T-helper 2 cell treated with Interferon-gamma antibody and Interleukin-4, amounts not matched to agents 5 μg/mL and 100 μg/mL, for 36 hours (primary cell): Measurements from ENCODE around the gene TTC33.
A peak's percentile ranks its signal among the peaks of the same experiment; 100 is the strongest.
"Not testable (repeated sequence)": the region's sequence is repeated elsewhere in the genome, so short reads cannot be mapped to it uniquely, and the experiment has no call there.

Experiments
- DNase-seq: peaks from one replicate; pipeline ENCODE4 v3.0.0; 2021; ENCODE audit warnings: low spot score
- H3K27ac Mint-ChIP-seq: one replicate; pipeline ENCODE4 v1.8.0; 2021; ENCODE audit warnings: mild to moderate bottlenecking, mixed read lengths
- H3K27me3 Mint-ChIP-seq: one replicate; pipeline ENCODE4 v1.8.0; 2021; ENCODE audit warnings: low read depth, mixed read lengths
- H3K36me3 Mint-ChIP-seq: one replicate; pipeline ENCODE4 v1.8.0; 2021; ENCODE audit warnings: low read depth, mixed read lengths
- H3K4me1 Mint-ChIP-seq: one replicate; pipeline ENCODE4 v1.8.0; 2021; ENCODE audit warnings: low read depth, mixed read lengths
- H3K4me3 Mint-ChIP-seq: one replicate; pipeline ENCODE4 v1.8.0; 2022; ENCODE audit warnings: mild to moderate bottlenecking, moderate library complexity, mixed read lengths
- H3K9me3 Mint-ChIP-seq: one replicate; pipeline ENCODE4 v1.8.0; 2021; ENCODE audit warnings: mixed read lengths

Gene TTC33

DNA sequence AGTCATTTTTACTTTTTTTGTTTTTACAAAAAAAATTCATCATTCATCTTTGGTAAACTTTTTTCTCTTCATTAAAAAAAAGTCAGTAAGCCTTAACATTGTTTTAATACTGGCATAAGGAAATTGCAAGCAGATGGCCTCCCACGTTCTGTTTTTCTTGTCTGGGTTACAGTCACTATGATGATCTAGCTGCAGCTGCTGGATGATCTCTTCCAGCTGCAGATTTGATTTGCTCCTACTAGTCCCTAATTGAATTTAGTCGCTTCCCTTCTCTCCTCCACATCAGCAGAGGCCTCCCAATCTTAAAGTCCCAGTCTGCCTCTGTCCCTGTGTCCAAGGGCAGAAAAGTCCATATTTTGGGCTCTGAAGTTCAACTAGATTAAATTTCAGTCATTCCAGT lies 182.8 kb downstream of the TTC33 start:
- Mint-ChIP-seq H3K9me3 (peaks cover 5% of the 10 kb centered on the region), H3K4me1 (peaks cover 20% of the 10 kb centered on the region), H3K27ac (no peak overlapping the region), H3K4me3 (no peak overlapping the region), H3K27me3 (no peaks in the 10 kb centered on the region), H3K36me3 (no peaks in the 10 kb centered on the region)
- DNase-seq, result no peak

- Mint-ChIP-seq H3K36me3 (no peaks in the 10 kb centered on the region), H3K27ac (no peak overlapping the region), H3K27me3 (no peaks in the 10 kb centered on the region), H3K4me1 (peaks cover 18% of the 10 kb centered on the region), H3K4me3 (no peak overlapping the region), H3K9me3 (peaks cover 5% of the 10 kb centered on the region)
- no peak for DNase-seq
Measured at GRCh38 chr5:40572391-40572790, 183.4 kb downstream of the TTC33 start.

GRCh38 chr5:40571729-40572128 lies 184.0 kb downstream of the TTC33 start:
- Mint-ChIP-seq H3K36me3 (no peaks in the 10 kb centered on the region), H3K4me3 (no peak overlapping the region), H3K4me1 (peaks cover 16% of the 10 kb centered on the region), H3K27me3 (no peaks in the 10 kb centered on the region), H3K27ac (no peak overlapping the region), H3K9me3 (peaks cover 5% of the 10 kb centered on the region)
- DNase-seq, result no peak

DNA sequence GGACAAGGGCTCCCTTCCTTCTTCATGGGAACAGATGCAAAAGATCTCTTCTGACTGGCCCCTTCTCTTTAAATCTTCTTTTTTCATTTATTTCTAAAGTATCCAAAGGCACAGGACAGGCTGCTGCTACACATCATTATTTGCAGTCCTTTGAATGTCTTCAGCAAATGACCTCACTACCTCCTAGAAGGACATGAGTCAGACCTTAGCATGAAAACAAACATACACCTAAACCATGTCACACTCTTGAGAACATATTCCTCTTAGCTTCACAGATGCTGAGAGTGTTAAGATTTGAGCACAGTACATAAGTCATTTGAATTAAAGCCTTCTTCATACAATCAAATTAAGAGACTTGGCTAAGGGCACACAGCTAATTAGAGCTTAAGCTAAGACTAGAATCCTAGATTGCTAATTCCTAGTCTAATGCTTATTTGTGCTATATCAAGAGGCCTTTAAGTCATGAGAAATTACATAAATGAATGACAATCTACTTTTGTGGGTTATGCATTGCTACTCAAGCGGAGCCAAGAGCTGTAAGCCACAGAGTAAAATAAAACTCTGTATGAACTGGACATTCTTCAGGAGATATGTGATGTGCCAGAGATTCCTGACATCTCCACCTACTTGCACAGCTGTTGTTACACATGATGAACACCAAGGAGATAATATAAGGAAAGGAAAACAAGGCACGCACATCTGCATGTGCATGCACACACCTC lies 185.2 kb downstream of the TTC33 start:
- H3K36me3 Mint-ChIP-seq, result peaks cover 4% of the 10 kb centered on the region
- peaks cover 16% of the 10 kb centered on the region for H3K4me1 Mint-ChIP-seq
- H3K4me3 Mint-ChIP-seq, result no peak overlapping the region
- no peak overlapping the region for H3K27ac Mint-ChIP-seq
- H3K27me3 Mint-ChIP-seq, result no peaks in the 10 kb centered on the region
- DNase-seq, result no peak
- peaks cover 9% of the 10 kb centered on the region for H3K9me3 Mint-ChIP-seq

- no peaks in the 10 kb centered on the region for H3K27me3 Mint-ChIP-seq
- DNase-seq, result no peak
- no peak overlapping the region for H3K4me3 Mint-ChIP-seq
- peak overlapping the region; percentile 6 for H3K27ac Mint-ChIP-seq
- H3K4me1 Mint-ChIP-seq, result peaks cover 16% of the 10 kb centered on the region
- H3K9me3 Mint-ChIP-seq, result peaks cover 9% of the 10 kb centered on the region
- peaks cover 4% of the 10 kb centered on the region for H3K36me3 Mint-ChIP-seq
Measured at GRCh38 chr5:40569546-40570270, 186.1 kb downstream of the TTC33 start.

- Mint-ChIP-seq H3K9me3 (peaks cover 10% of the 10 kb centered on the region), H3K27ac (no peak overlapping the region), H3K36me3 (peaks cover 4% of the 10 kb centered on the region), H3K4me3 (no peak overlapping the region), H3K27me3 (no peaks in the 10 kb centered on the region), H3K4me1 (peaks cover 16% of the 10 kb centered on the region)
- DNase-seq, result no peak
Measured at GRCh38 chr5:40568548-40568947, 187.2 kb downstream of the TTC33 start.

DNA sequence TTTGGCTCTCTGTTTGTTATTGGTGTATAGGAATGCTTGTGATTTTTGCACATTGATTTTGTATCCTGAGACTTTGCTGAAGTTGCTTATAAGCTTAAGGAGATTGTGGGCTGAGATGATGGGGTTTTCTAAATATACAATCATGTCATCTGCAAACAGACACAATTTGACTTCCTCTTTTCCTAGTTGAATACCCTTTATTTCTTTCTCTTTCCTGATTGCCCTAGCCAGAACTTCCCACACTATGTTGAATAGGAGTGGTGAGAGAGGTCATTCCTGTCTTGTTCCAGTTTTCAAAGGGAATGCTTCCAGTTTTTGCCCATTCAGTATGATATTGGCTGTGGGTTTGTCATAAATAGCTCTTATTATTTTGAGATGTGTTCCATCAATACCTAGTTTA lies 192.6 kb downstream of the TTC33 start:
- not testable (repeated sequence) for H3K27me3 Mint-ChIP-seq

GRCh38 chr5:40560474-40561110 lies 195.2 kb downstream of the TTC33 start:
- Mint-ChIP-seq H3K4me3 (no peak overlapping the region), H3K27ac (no peak overlapping the region), H3K4me1 (no peaks in the 10 kb centered on the region), H3K27me3 (peaks cover 3% of the 10 kb centered on the region), H3K36me3 (peaks cover 6% of the 10 kb centered on the region), H3K9me3 (peaks cover 10% of the 10 kb centered on the region)
- no peak for DNase-seq

More for the DNA sequence above, 192.6 kb downstream of the TTC33 start:
- H3K36me3 Mint-ChIP-seq, H3K27ac Mint-ChIP-seq, H3K4me1 Mint-ChIP-seq, DNase-seq, H3K4me3 Mint-ChIP-seq: not testable (repeated sequence)
- H3K9me3 Mint-ChIP-seq, result peaks cover 14% of the 10 kb centered on the region

- peaks cover 10% of the 10 kb centered on the region for H3K9me3 Mint-ChIP-seq
- peaks cover 3% of the 10 kb centered on the region for H3K27me3 Mint-ChIP-seq
- H3K27ac Mint-ChIP-seq, result no peak overlapping the region
- H3K36me3 Mint-ChIP-seq, result peaks cover 6% of the 10 kb centered on the region
- H3K4me3 Mint-ChIP-seq, result no peak overlapping the region
- no peaks in the 10 kb centered on the region for H3K4me1 Mint-ChIP-seq
- no peak for DNase-seq
Measured at GRCh38 chr5:40559306-40559705, 196.5 kb downstream of the TTC33 start.

GRCh38 chr5:40557501-40557900 lies 198.3 kb downstream of the TTC33 start:
- Mint-ChIP-seq H3K36me3 (peaks cover 4% of the 10 kb centered on the region), H3K4me1 (peaks cover 2% of the 10 kb centered on the region), H3K27ac (no peak overlapping the region), H3K27me3 (peaks cover 3% of the 10 kb centered on the region), H3K9me3 (peaks cover 3% of the 10 kb centered on the region), H3K4me3 (no peak overlapping the region)
- DNase-seq, result no peak

GRCh38 chr5:40556811-40557210 lies 198.9 kb downstream of the TTC33 start:
- H3K9me3 Mint-ChIP-seq, result peaks cover 3% of the 10 kb centered on the region
- H3K4me3 Mint-ChIP-seq, result no peak overlapping the region
- H3K27me3 Mint-ChIP-seq, result no peaks in the 10 kb centered on the region
- H3K36me3 Mint-ChIP-seq, result peaks cover 4% of the 10 kb centered on the region
- no peak for DNase-seq
- H3K4me1 Mint-ChIP-seq, result peaks cover 2% of the 10 kb centered on the region
- no peak overlapping the region for H3K27ac Mint-ChIP-seq

GRCh38 chr5:40555886-40556285 lies 199.9 kb downstream of the TTC33 start:
- H3K27me3 Mint-ChIP-seq, result no peaks in the 10 kb centered on the region

GRCh38 chr5:40554813-40555212 lies 200.9 kb downstream of the TTC33 start:
- Mint-ChIP-seq H3K27me3 (no peaks in the 10 kb centered on the region), H3K36me3 (no peaks in the 10 kb centered on the region), H3K4me1 (peaks cover 2% of the 10 kb centered on the region), H3K27ac (no peak overlapping the region), H3K4me3 (no peak overlapping the region), H3K9me3 (peaks cover 7% of the 10 kb centered on the region)
- DNase-seq, result no peak

More at GRCh38 chr5:40555886-40556285, 199.9 kb downstream of the TTC33 start:
- Mint-ChIP-seq H3K9me3 (no peaks in the 10 kb centered on the region), H3K27ac (no peak overlapping the region), H3K4me1 (peaks cover 2% of the 10 kb centered on the region), H3K36me3 (peaks cover 4% of the 10 kb centered on the region), H3K4me3 (no peak overlapping the region)
- no peak for DNase-seq

DNA sequence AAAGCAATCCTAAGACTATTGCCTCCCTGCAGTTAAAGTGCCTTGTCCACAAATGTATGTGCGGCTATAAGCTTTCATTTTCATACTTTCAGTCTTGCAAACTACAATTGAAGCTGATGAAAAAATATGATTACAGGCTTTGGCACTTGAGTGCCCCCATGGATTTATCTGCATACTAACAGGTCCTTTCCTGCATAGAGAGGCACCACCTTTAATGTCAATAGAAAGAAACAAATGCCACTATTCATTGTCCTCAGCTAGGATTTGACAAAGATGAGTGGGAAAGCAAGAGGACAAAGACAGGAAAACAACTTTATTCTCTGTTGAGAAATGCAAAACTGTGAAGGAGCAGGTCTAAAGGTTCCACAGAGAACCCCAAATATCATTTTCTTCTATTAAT lies 201.7 kb downstream of the TTC33 start:
- Mint-ChIP-seq H3K4me3 (no peak overlapping the region), H3K4me1 (peaks cover 2% of the 10 kb centered on the region), H3K27me3 (no peaks in the 10 kb centered on the region), H3K36me3 (no peaks in the 10 kb centered on the region), H3K27ac (no peak overlapping the region), H3K9me3 (peaks cover 7% of the 10 kb centered on the region)
- no peak for DNase-seq
